Left renal pelvis (tissue), 4 donors: ENCODE data around the gene NDUFB10. TPM values are rescaled to one million over a fixed set of nuclear protein-coding genes. Genes with fewer than 3 reads are reported as not detected.

ENCODE experiments used
- polyA plus RNA-seq, 4 donors: library from polyadenylated mRNA; unstranded; fragments of 120-200 nt; gene quantifications; one replicate each; pipeline ENCODE4 v1.2.1, GENCODE V29; 2013; ENCODE audit not compliant: insufficient read length in 4 of 4

NDUFB10 gene
- polyA plus RNA-seq, 4 donors: 86.4 to 134 (median 128) TPM

Other genes with a start within 250 kb of the NDUFB10 start
- 10 to 100 TPM; 18.7 to 46.6 (median 22.9) TPM for gene NME3, start 188.0 kb upstream of the NDUFB10 start, polyA plus RNA-seq
- 10 to 100 TPM in 1 of 4 donors, 1 to 10 TPM in 3; 5.7 to 16.1 (median 8.0) TPM for gene EME2, start 186.7 kb upstream of the NDUFB10 start, polyA plus RNA-seq
- gene MRPS34, start 186.4 kb upstream of the NDUFB10 start, polyA plus RNA-seq: 10 to 100 TPM; 37.1 to 89.4 (median 57.9) TPM
- 10 to 100 TPM; 31.4 to 53.3 (median 35.4) TPM for gene SPSB3, start 177.0 kb upstream of the NDUFB10 start, polyA plus RNA-seq
- 10 to 100 TPM; 32.7 to 58.6 (median 34.8) TPM for gene NUBP2, start 176.6 kb upstream of the NDUFB10 start, polyA plus RNA-seq
- 1 to 10 TPM in 3 of 4 donors, under 1 TPM in 1; 0.15 to 3.6 (median 1.6) TPM for gene IGFALS, start 165.8 kb upstream of the NDUFB10 start, polyA plus RNA-seq
- 10 to 100 TPM; 29.7 to 51.8 (median 31.9) TPM for gene HAGH, start 132.7 kb upstream of the NDUFB10 start, polyA plus RNA-seq
- gene FAHD1, start 132.3 kb upstream of the NDUFB10 start, polyA plus RNA-seq: 10 to 100 TPM; 22.5 to 46.7 (median 34.7) TPM
- gene MEIOB, start 87.4 kb upstream of the NDUFB10 start, polyA plus RNA-seq: 1 to 10 TPM in 2 of 4 donors, under 1 TPM in 2; 0.25 to 3.1 (median 1.00) TPM
- gene HS3ST6, start 41.1 kb upstream of the NDUFB10 start, polyA plus RNA-seq: under 1 TPM in 3 of 4 donors, not detected in 1; 0.27 to 0.63 (median 0.42) TPM
- 10 to 100 TPM; 12.7 to 78.7 (median 58.5) TPM for gene MSRB1, start 16.3 kb upstream of the NDUFB10 start, polyA plus RNA-seq
- under 1 TPM; 0.09 to 0.34 (median 0.13) TPM for gene RPL3L, start 4.8 kb upstream of the NDUFB10 start, polyA plus RNA-seq
- 1,000 to 10,000 TPM; 1,831 to 2,075 (median 1,960) TPM for gene RPS2, start 5.3 kb downstream of the NDUFB10 start, polyA plus RNA-seq
- gene RNF151, start 7.3 kb downstream of the NDUFB10 start, polyA plus RNA-seq: not detected
- gene TBL3, start 12.5 kb downstream of the NDUFB10 start, polyA plus RNA-seq: 10 to 100 TPM; 25.1 to 46.9 (median 29.1) TPM
- 1 to 10 TPM in 1 of 4 donors, under 1 TPM in 3; 0.45 to 3.0 (median 0.78) TPM for gene NOXO1, start 21.9 kb downstream of the NDUFB10 start, polyA plus RNA-seq
- 10 to 100 TPM; 17.3 to 29.2 (median 23.9) TPM for gene GFER, start 24.7 kb downstream of the NDUFB10 start, polyA plus RNA-seq
- 1 to 10 TPM; 1.7 to 3.1 (median 1.9) TPM for gene SYNGR3, start 30.4 kb downstream of the NDUFB10 start, polyA plus RNA-seq
- gene ZNF598, start 50.3 kb downstream of the NDUFB10 start, polyA plus RNA-seq: 10 to 100 TPM; 16.9 to 28.3 (median 18.9) TPM
- gene NPW, start 60.2 kb downstream of the NDUFB10 start, polyA plus RNA-seq: 10 to 100 TPM in 1 of 4 donors, 1 to 10 TPM in 3; 4.2 to 12.3 (median 7.3) TPM
- 100 to 1,000 TPM; 102 to 161 (median 104) TPM for gene NHERF2, start 67.4 kb downstream of the NDUFB10 start, polyA plus RNA-seq
- 10 to 100 TPM; 15.8 to 27.1 (median 17.5) TPM for gene NTHL1, start 88.3 kb downstream of the NDUFB10 start, polyA plus RNA-seq
- gene TSC2, start 88.4 kb downstream of the NDUFB10 start, polyA plus RNA-seq: 100 to 1,000 TPM; 121 to 183 (median 146) TPM
- gene PKD1, start 176.4 kb downstream of the NDUFB10 start, polyA plus RNA-seq: 100 to 1,000 TPM in 2 of 4 donors, 10 to 100 TPM in 2; 51.6 to 119 (median 94.0) TPM
- 1 to 10 TPM; 1.9 to 4.0 (median 2.4) TPM for gene RAB26, start 189.1 kb downstream of the NDUFB10 start, polyA plus RNA-seq
- gene TRAF7, start 196.2 kb downstream of the NDUFB10 start, polyA plus RNA-seq: 10 to 100 TPM; 41.7 to 56.9 (median 50.5) TPM
- gene CASKIN1, start 237.1 kb downstream of the NDUFB10 start, polyA plus RNA-seq: 1 to 10 TPM in 3 of 4 donors, under 1 TPM in 1; 0.79 to 2.4 (median 1.4) TPM
- gene MLST8, start 245.9 kb downstream of the NDUFB10 start, polyA plus RNA-seq: 10 to 100 TPM; 32.8 to 55.0 (median 40.7) TPM